Measurements from ENCODE around the gene RBP3.

Gene RBP3

GRCh38 chr10:47379901-47380300 is 31.7 kb downstream of the RBP3 start:
- H4K20me1 ChIP-seq (ENCODE audit: insufficient read depth, low read length): 0 out of 2 replicates have a peak, but pooled peaks cover 3% of the 10 kb centered on the region
- H3K27ac ChIP-seq (ENCODE audit: low read length): no peak overlapping the region
- TF ChIP-seq CTCF (IDR thresholded peaks at IDR 0.05; ENCODE audit: borderline replicate concordance, extremely low read depth, low read length, poor library complexity, severe bottlenecking) (no peak), EZH2 (IDR thresholded peaks at IDR 0.05; ENCODE audit: borderline replicate concordance, low read depth, low read length, severe bottlenecking) (no peak)
- no peaks in the 10 kb centered on the region for H3K9me3 ChIP-seq (ENCODE audit: insufficient read depth, low read length, severe bottlenecking)
- H3K9ac ChIP-seq (ENCODE audit: low read depth, low read length): no peak overlapping the region
- H3K36me3 ChIP-seq (ENCODE audit: insufficient read depth, low read length): no peaks in the 10 kb centered on the region
- H3K4me3 ChIP-seq (ENCODE audit: low read depth in 1 of 2, low read length in 2 of 2): no peak overlapping the region
- H3K79me2 ChIP-seq (ENCODE audit: insufficient read depth, low read length): no peaks in the 10 kb centered on the region
- ATAC-seq (ENCODE audit: insufficient read depth, low read depth): no peak
- no peak overlapping the region for H3K4me2 ChIP-seq (ENCODE audit: insufficient read depth, low read length)
- DNase-seq: no peak
- H2AFZ ChIP-seq (ENCODE audit: low read depth, low read length): no peak overlapping the region
- peaks cover 63% of the 10 kb centered on the region for H3K27me3 ChIP-seq (ENCODE audit: insufficient read depth, low read length, poor library complexity)
- peaks cover 15% of the 10 kb centered on the region for H3K4me1 ChIP-seq (ENCODE audit: insufficient read depth, low read length)

- H2AFZ ChIP-seq (ENCODE audit: low read depth, low read length): no peak overlapping the region
- ATAC-seq (ENCODE audit: insufficient read depth, low read depth) (no peak), DNase-seq (no peak)
- H3K36me3 ChIP-seq (ENCODE audit: insufficient read depth, low read length): no peaks in the 10 kb centered on the region
- peaks cover 68% of the 10 kb centered on the region for H3K27me3 ChIP-seq (ENCODE audit: insufficient read depth, low read length, poor library complexity)
- 0 out of 2 replicates have a peak, but pooled peaks cover 3% of the 10 kb centered on the region for H4K20me1 ChIP-seq (ENCODE audit: insufficient read depth, low read length)
- no peaks in the 10 kb centered on the region for H3K9me3 ChIP-seq (ENCODE audit: insufficient read depth, low read length, severe bottlenecking)
- H3K4me2 ChIP-seq (ENCODE audit: insufficient read depth, low read length): no peak overlapping the region
- no peak overlapping the region for H3K9ac ChIP-seq (ENCODE audit: low read depth, low read length)
- no peak for TF ChIP-seq CTCF (IDR thresholded peaks at IDR 0.05; ENCODE audit: borderline replicate concordance, extremely low read depth, low read length, poor library complexity, severe bottlenecking)
- TF ChIP-seq EZH2 (IDR thresholded peaks at IDR 0.05; ENCODE audit: borderline replicate concordance, low read depth, low read length, severe bottlenecking): no peak
- no peak overlapping the region for H3K4me3 ChIP-seq (ENCODE audit: low read depth in 1 of 2, low read length in 2 of 2)
- H3K4me1 ChIP-seq (ENCODE audit: insufficient read depth, low read length): peaks cover 18% of the 10 kb centered on the region
- H3K79me2 ChIP-seq (ENCODE audit: insufficient read depth, low read length): no peaks in the 10 kb centered on the region
- H3K27ac ChIP-seq (ENCODE audit: low read length): no peak overlapping the region
Observed at GRCh38 chr10:47380341-47381102, 32.4 kb downstream of the RBP3 start.

DNA sequence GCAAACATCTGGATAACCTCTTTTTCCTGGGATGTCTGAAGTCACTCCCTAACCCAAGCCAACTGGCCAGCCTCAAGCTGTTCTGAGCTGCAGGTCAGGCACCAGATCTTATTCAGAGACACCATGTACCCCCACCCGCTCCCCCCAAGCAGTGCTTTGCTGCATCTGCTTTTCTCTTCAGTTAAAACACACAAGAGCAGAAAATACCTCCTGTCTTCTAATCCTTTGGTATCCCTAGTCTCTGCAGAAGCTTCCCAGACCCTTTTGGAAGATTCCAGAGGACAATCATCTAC is 32.9 kb downstream of the RBP3 start:
- H3K9ac ChIP-seq (ENCODE audit: low read depth, low read length): no peak overlapping the region
- no peaks in the 10 kb centered on the region for H3K9me3 ChIP-seq (ENCODE audit: insufficient read depth, low read length, severe bottlenecking)
- H3K36me3 ChIP-seq (ENCODE audit: insufficient read depth, low read length): no peaks in the 10 kb centered on the region
- DNase-seq: no peak
- H3K4me3 ChIP-seq (ENCODE audit: low read depth in 1 of 2, low read length in 2 of 2): no peak overlapping the region
- H3K27ac ChIP-seq (ENCODE audit: low read length): no peak overlapping the region
- no peak overlapping the region for H2AFZ ChIP-seq (ENCODE audit: low read depth, low read length)
- no peak for ATAC-seq (ENCODE audit: insufficient read depth, low read depth)
- H3K4me2 ChIP-seq (ENCODE audit: insufficient read depth, low read length): no peak overlapping the region
- 0 out of 2 replicates have a peak, but pooled peaks cover 3% of the 10 kb centered on the region for H4K20me1 ChIP-seq (ENCODE audit: insufficient read depth, low read length)
- H3K27me3 ChIP-seq (ENCODE audit: insufficient read depth, low read length, poor library complexity): peaks cover 66% of the 10 kb centered on the region
- no peaks in the 10 kb centered on the region for H3K79me2 ChIP-seq (ENCODE audit: insufficient read depth, low read length)
- TF ChIP-seq EZH2 (IDR thresholded peaks at IDR 0.05; ENCODE audit: borderline replicate concordance, low read depth, low read length, severe bottlenecking) (no peak), CTCF (IDR thresholded peaks at IDR 0.05; ENCODE audit: borderline replicate concordance, extremely low read depth, low read length, poor library complexity, severe bottlenecking) (no peak)
- H3K4me1 ChIP-seq (ENCODE audit: insufficient read depth, low read length): peaks cover 18% of the 10 kb centered on the region

Measured in DND-41 (cell line).